Liver (tissue), 9 donors: ENCODE measurements around the gene CCDC187. TPM values are rescaled to one million over a fixed set of nuclear protein-coding genes. Genes with fewer than 3 reads are reported as not detected.

Experiments used
- DNase-seq: peaks from one replicate; pipeline ENCODE4 v3.0.0-alpha.2; 2017; ENCODE audit warnings: low spot score
- H3K27ac ChIP-seq, 2 donors: one replicate each; pipeline ENCODE4 v1.7.0; 2013; ENCODE audit warnings: inconsistent platforms in 2 of 2, low read length in 2 of 2, control low read depth in 1 of 2, low read depth in 1 of 2, mild to moderate bottlenecking in 1 of 2
- H3K27me3 ChIP-seq, 4 donors: one replicate each; pipeline versions ENCODE4 v1.6.1 to v1.7.0; 2013; ENCODE audit warnings: low read length in 3 of 4, inconsistent platforms in 1 of 4, mild to moderate bottlenecking in 1 of 4, moderate library complexity in 1 of 4; ENCODE audit not compliant: control insufficient read depth in 4 of 4, insufficient read depth in 4 of 4
- H3K36me3 ChIP-seq, 4 donors: one replicate each; pipeline versions ENCODE4 v1.6.1 to v1.7.0; 2013; ENCODE audit warnings: low read length in 3 of 4, mild to moderate bottlenecking in 3 of 4, low read depth in 1 of 4, moderate library complexity in 1 of 4; ENCODE audit not compliant: control insufficient read depth in 4 of 4, insufficient read depth in 3 of 4
- H3K4me1 ChIP-seq, 4 donors: one replicate each; pipeline versions ENCODE4 v1.6.1 to v1.7.0; 2013; ENCODE audit warnings: low read length in 3 of 4, mild to moderate bottlenecking in 3 of 4, moderate library complexity in 1 of 4; ENCODE audit not compliant: control insufficient read depth in 4 of 4, insufficient read depth in 4 of 4
- H3K4me3 ChIP-seq, 3 donors: one replicate each; pipeline versions ENCODE4 v1.6.1 to v1.7.0; 2013; ENCODE audit warnings: low read length in 3 of 3, control low read depth in 1 of 3, low read depth in 1 of 3, mild to moderate bottlenecking in 1 of 3
- H3K9ac ChIP-seq, 2 donors: one replicate each; pipeline ENCODE4 v1.7.0; 2013; ENCODE audit warnings: low read length in 2 of 2, mild to moderate bottlenecking in 2 of 2, moderate library complexity in 2 of 2, control low read depth in 1 of 2, low read depth in 1 of 2
- H3K9me3 ChIP-seq, 4 donors: one replicate each; pipeline versions ENCODE4 v1.6.1 to v1.7.0; 2013; ENCODE audit warnings: low read length in 3 of 4; ENCODE audit not compliant: control insufficient read depth in 4 of 4
- ATF3 ChIP-seq: IDR thresholded peaks from 2 replicates; pipeline ENCODE4 v1.6.1; 2016; ENCODE audit warnings: antibody characterized with exemption
- CTCF ChIP-seq: fragments of 150-350 bp; IDR thresholded peaks from 2 replicates; pipeline ENCODE4 v1.5.1; 2017; ENCODE audit warnings: improper control_type of control experiment, low read depth, low read length; ENCODE audit not compliant: missing input control
- EGR1 ChIP-seq, 2 donors: IDR thresholded peaks; 2 replicates each; pipeline ENCODE4 v1.6.1; 2016 to 2018; ENCODE audit warnings: antibody characterized with exemption in 2 of 2, low read depth in 2 of 2
- FOXA1 ChIP-seq: IDR thresholded peaks from 2 replicates; pipeline ENCODE4 v1.6.1; 2016; ENCODE audit warnings: antibody characterized with exemption
- FOXA2 ChIP-seq: IDR thresholded peaks from 2 replicates; pipeline ENCODE4 v1.6.1; 2016; ENCODE audit warnings: antibody characterized with exemption
- GABPA ChIP-seq, 2 donors: IDR thresholded peaks in 1 of 2; conservative IDR thresholded peaks in 1 of 2; 2 replicates each; pipeline ENCODE4 v1.6.1; 2016; ENCODE audit warnings: antibody characterized with exemption in 2 of 2, mild to moderate bottlenecking in 1 of 2, moderate library complexity in 1 of 2
- HNF4A ChIP-seq, 2 donors: conservative IDR thresholded peaks; 2 replicates each; pipeline ENCODE4 v1.6.1; 2016; ENCODE audit warnings: antibody characterized with exemption in 2 of 2, mild to moderate bottlenecking in 2 of 2
- JUND ChIP-seq, 2 donors: IDR thresholded peaks; 2 replicates each; pipeline ENCODE4 v1.6.1; 2016; ENCODE audit warnings: antibody characterized with exemption in 2 of 2
- NR2F2 ChIP-seq: IDR thresholded peaks from 2 replicates; pipeline ENCODE4 v1.6.1; 2016; ENCODE audit warnings: antibody characterized with exemption
- RAD21 ChIP-seq, 2 donors: IDR thresholded peaks; 2 replicates each; pipeline ENCODE4 v1.6.1; 2016; ENCODE audit warnings: antibody characterized with exemption in 2 of 2, mild to moderate bottlenecking in 2 of 2
- RXRA ChIP-seq, 2 donors: IDR thresholded peaks; 2 replicates each; pipeline ENCODE4 v1.6.1; 2017 to 2018; ENCODE audit warnings: antibody characterized with exemption in 2 of 2, mild to moderate bottlenecking in 1 of 2
- SP1 ChIP-seq: IDR thresholded peaks from 2 replicates; pipeline ENCODE4 v1.6.1; 2018; ENCODE audit warnings: antibody characterized with exemption, mild to moderate bottlenecking
- TAF1 ChIP-seq: conservative IDR thresholded peaks from 2 replicates; pipeline ENCODE4 v1.6.1; 2016; ENCODE audit warnings: antibody characterized with exemption, mild to moderate bottlenecking
- ZBTB33 ChIP-seq: IDR thresholded peaks from 2 replicates; pipeline ENCODE4 v1.6.1; 2016; ENCODE audit warnings: antibody characterized with exemption
- WGBS: extraction: QIAGEN DNeasy Blood & Tissue Kit; methylation state at CpG from one replicate; pipeline ENCODE4 v1.1.7; 2013; 5-methylcytosine and 5-hydroxymethylcytosine counted together
- polyA plus RNA-seq, 2 donors: library from polyadenylated mRNA; stranded (reverse) in 1 of 2; unstranded in 1 of 2; fragments of 200-250 nt in 1 of 2; fragments of >200 nt in 1 of 2; fragmentation: Nextera tagmentation in 1 of 2; extraction: Ambion mirVana in 1 of 2; gene quantifications; one replicate each; pipeline versions ENCODE4 v1.2.1 to v1.2.3, GENCODE V29; 2013 to 2015
- total RNA-seq, 2 donors: library from RNA; depleted of rRNA; stranded (reverse); fragments of >200 nt; gene quantifications; one replicate each; pipeline ENCODE4 v1.2.3, GENCODE V29; 2014
- donor health status: healthy.
- donor health status: healthy.
- donor health status: healthy.
- donor health status: healthy.
- donor health status: healthy.

Gene CCDC187
- total and polyA plus RNA-seq, 4 donors, result 0.05 TPM; not detected in 3

GRCh38 chr9:136313111-136314055 lies 9.5 kb upstream of the CCDC187 start:
- no peak for DNase-seq
- Histone ChIP-seq H3K4me3 (no peak overlapping the region), H3K27ac (no peak overlapping the region), H3K36me3 (no peaks in the 10 kb centered on the region), H3K9ac (no peak overlapping the region), H3K9me3 (peaks cover 0 to 8% (median 5%) of the 10 kb centered on the region in 4 donors), H3K4me1 (no peaks in the 10 kb centered on the region), H3K27me3 (no peaks in the 10 kb centered on the region)
- 88% methylated on average over 18 of the region's 18 CpGs for WGBS
- TF ChIP-seq ZBTB33 (no peak), FOXA2 (no peak), NR2F2 (no peak), EGR1 (IDR thresholded peaks at IDR 0.05; ENCODE audit: low read depth in 2 of 2) (no peak), HNF4A (conservative IDR thresholded peaks at IDR 0.05) (no peak), CTCF (no peak), RAD21 (IDR thresholded peaks at IDR 0.05) (no peak), SP1 (no peak), TAF1 (no peak), FOXA1 (no peak), JUND (IDR thresholded peaks at IDR 0.05) (no peak), ATF3 (no peak), GABPA (IDR thresholded peaks at IDR 0.05 in 1 of 2, conservative IDR thresholded peaks at IDR 0.05 in 1 of 2) (no peak)

- no peak for TF ChIP-seq RXRA (IDR thresholded peaks at IDR 0.05)
- TF ChIP-seq CTCF, result peak; percentile 45
- TF ChIP-seq RAD21 (IDR thresholded peaks at IDR 0.05), result no peak
- no peak for TF ChIP-seq FOXA2
- no peak for TF ChIP-seq TAF1
- no peak overlapping the region for H3K4me3 ChIP-seq
- H3K27me3 ChIP-seq, result no peaks in the 10 kb centered on the region
- DNase-seq, result no peak
- 72% methylated on average over 12 of the region's 12 CpGs for WGBS
- H3K4me1 ChIP-seq, result no peaks in the 10 kb centered on the region
- no peaks in the 10 kb centered on the region for H3K36me3 ChIP-seq
- H3K9ac ChIP-seq, result no peak overlapping the region
- peaks cover 0 to 8% (median 5%) of the 10 kb centered on the region in 4 donors for H3K9me3 ChIP-seq
- H3K27ac ChIP-seq, result no peak overlapping the region
Measured at GRCh38 chr9:136312436-136312835, 8.5 kb upstream of the CCDC187 start.
